Stimulated activated CD8-positive, alpha-beta memory T cell treated with anti-CD3 and anti-CD28 coated beads, Interleukin-2, amount 100 ng/mL, for 48 hours (primary cell): Measurements from ENCODE around the gene LSG1.
"Not testable (repeated sequence)": the region's sequence is repeated elsewhere in the genome, so short reads cannot be mapped to it uniquely, and the experiment has no call there.

ENCODE experiments used
- DNase-seq, 2 donors: peaks; one replicate each; pipeline ENCODE4 v3.0.0-alpha.2; 2020; ENCODE audit warnings: low read depth in 2 of 2

LSG1 gene

GRCh38 chr3:194658477-194659242 lies 13.3 kb downstream of the LSG1 start:
- DNase-seq, result no peak

DNA sequence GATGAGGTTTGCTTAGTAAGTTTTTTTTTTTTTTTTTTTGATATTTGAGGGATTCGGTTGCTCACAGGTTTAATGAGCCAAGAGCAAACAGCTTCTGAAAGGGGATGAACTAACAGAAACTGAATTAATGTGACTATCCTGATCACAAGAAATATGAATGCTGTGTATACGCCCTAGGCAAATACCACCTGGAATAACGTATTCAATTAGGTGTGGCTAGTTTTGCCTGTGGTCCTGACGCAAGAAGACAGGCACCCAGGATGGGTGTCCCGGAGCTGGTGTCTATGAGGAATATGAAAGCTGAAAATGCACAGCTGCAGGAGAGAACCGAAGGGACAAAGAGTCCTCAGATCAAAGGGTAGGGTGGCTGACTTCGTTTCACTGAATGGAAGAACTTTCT lies 14.6 kb downstream of the LSG1 start:
- no peak for DNase-seq

DNA sequence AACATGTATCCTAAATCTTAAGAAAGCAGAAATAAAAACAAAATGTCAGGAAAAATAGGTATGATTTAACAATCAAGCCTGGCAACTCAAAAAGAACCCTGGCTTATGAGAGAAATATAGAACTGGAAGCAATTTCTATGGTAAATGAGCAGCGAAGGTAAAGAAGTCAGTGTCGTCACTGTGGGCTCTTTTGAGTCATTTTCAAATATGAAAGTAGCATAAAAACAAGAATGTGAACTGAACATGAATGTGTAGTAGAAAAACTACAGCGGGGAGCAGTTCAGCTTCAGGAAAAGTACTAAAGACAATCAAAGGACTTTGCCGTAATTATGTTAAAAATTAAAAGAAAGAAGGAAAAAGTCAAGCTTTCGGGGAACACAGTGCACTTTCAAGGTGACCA lies 17.5 kb downstream of the LSG1 start:
- no peak for DNase-seq

- DNase-seq, result no peak
Observed at GRCh38 chr3:194647747-194648146, 24.2 kb downstream of the LSG1 start.

DNA sequence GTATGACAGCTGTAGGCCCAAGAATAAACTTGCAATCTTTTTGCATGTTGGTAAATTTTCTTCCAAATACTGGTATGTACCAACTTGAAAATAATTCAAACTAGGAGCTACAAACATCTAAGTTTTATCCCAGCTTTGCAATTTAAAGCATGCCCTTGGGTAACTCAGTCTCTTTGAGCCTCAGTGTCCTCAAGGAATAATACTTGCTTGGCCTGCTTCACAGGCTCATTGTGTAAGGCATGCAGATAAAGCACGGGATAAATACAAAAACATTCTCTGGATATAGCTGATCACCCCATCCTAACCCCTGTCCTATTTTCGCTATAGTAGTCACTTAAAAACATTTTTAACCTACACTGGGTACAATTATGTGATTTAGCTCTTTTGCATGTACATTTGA lies 29.2 kb downstream of the LSG1 start:
- DNase-seq, result no peak

DNA sequence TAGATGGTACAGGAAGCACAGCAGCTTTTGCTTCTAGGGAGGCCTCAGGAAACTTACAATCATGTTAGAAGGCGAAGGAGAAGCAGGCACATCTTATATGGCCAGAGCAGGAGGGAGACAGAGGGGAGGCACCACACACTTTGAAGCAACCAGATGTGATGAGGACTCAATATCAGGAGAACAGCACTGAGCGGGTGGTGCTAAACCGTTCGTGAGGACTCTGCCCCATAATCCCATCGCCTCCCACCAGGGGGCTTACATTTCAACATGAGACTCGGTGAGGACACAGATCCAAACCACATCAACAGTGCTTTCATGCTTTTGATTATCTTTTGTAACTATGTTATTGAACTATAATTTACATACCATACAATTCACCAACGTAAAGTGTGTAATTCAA lies 31.2 kb downstream of the LSG1 start:
- peak in 1 of 2 donors; percentile 19 for DNase-seq

DNA sequence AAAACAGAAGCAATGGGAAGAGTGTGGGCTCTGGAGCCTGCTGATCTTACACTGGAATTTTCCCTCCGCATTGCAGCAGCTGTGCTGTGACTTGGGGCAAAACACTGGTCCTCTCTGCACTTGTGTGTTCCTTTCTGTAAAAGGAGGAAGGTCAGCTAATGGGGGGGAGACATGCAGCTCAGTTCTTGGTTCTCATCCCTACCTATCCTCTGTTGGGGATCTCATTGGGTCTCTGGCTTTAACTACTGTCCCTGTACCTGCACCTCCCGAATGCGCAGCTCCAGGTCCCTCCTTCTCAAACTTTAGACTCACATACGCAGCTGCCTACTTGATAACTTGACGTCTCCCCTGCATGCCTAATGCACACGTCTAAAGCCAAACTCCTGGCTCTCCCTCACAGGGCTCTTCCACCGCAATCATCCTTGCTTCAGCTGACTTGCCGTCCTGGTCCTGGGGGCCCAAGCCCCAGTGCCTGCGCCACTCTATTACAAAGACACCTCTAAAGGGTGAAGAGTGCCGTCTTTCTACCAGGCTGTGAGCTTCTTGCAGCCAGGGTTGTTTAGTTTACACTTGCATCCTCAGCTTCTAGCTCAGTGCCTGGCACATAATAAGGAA lies 32.9 kb downstream of the LSG1 start:
- no peak for DNase-seq

DNA sequence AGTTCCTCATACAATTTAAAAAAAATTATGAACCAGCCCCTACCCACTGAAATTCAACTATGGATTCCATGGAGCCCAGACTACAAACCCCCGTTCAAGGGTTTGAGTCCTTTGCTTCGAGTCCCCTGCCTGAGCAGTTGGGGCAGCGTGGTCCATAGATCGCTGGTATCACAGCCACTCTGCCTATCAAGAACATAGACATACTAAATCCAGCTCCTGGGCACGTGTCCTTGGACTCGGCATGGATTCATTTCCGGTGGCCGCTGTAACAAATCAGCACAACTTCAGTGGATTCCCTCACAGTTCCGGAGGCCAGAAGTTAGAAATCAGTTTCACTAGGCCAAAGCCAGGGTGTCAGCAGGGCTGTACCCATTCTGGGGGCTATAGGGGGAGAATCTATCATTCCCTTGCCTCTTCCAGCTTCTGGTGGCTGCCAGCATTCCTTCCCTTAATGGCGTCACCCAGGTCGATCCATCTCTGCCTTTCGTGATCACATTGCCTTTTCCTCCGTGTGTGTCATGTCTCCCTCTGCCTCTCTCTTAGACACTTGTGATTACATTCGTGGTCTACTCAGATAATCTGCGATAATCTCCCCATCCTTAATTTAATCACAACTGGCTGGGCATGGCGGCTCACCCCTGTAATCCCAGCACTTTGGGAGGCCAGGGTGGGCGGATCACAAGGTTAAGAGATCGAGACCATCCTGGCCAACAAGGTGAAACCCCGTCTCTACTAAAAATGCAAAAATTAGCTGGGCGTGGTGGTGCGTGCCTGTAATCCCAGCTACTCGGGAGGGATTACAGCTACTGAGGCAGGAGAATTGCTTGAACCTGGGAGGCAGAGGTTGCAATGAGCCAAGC lies 34.2 kb downstream of the LSG1 start:
- DNase-seq, result no peak

GRCh38 chr3:194637066-194637465 lies 34.9 kb downstream of the LSG1 start:
- DNase-seq, result no peak

- DNase-seq, result peak; percentile 55 to 58
Observed at GRCh38 chr3:194633349-194634004, 38.5 kb downstream of the LSG1 start, which contains the start of gene TMEM44. TMEM44 (minus strand) TSS chr3:194633419; CDS start chr3:194633215, 204 bp downstream.

DNA sequence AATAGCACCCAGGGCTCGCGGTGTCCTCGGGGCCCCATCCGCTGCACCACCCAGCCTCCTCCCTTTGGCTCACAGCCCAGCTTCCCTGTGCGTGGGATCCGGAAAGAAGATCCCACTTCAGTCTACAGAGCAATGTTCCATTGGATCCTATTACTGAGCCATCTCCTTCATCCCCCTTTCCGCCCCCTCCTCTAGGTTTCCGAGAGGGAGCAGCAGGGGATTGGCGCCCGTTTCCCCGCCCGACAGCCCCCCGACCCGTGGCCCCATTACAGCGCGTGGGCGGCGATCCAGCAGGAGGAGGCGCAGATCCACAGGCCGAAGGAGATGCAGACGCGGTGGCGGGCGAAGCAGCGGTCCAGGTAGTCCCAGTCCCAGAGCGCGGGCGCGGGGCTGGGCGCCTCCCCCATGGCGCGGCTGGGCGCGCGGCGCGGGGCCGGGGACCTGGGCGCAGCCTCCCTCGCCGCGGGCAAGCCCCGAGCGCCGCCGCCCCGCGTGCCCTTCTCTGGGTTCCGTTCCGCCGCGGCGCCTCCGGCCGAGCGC lies 39.1 kb downstream of the LSG1 start:
- DNase-seq, result peak in 1 of 2 donors; percentile 4

- no peak for DNase-seq
Observed at GRCh38 chr3:194632226-194632808, 39.7 kb downstream of the LSG1 start.

DNA sequence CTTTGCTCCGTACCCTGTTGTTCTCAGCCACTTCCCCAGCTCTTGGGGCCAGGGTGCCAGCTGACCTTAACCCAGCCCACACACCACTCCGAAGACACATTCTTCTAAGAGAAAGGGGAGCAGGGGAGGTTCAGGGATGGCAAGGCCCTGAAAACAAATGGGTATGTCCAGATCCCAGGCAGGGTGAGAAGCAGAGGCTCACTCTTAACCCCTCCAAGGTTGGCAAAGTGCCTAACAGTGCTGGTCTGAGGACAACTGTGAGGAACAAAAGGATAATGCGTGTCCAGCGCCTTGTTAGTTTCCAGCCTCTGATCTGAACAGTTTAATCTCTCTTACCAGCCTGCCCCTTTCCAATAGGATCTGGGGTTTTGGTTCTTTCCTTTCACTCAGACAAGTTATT lies 40.3 kb downstream of the LSG1 start:
- no peak for DNase-seq

GRCh38 chr3:194630681-194631080 lies 41.3 kb downstream of the LSG1 start:
- DNase-seq, result not testable (repeated sequence)

GRCh38 chr3:194624956-194625355 lies 47.0 kb downstream of the LSG1 start:
- DNase-seq, result no peak

- no peak for DNase-seq
Observed at GRCh38 chr3:194623449-194624290, 48.3 kb downstream of the LSG1 start.

- no peak for DNase-seq
Observed at GRCh38 chr3:194622621-194623340, 49.2 kb downstream of the LSG1 start.

DNA sequence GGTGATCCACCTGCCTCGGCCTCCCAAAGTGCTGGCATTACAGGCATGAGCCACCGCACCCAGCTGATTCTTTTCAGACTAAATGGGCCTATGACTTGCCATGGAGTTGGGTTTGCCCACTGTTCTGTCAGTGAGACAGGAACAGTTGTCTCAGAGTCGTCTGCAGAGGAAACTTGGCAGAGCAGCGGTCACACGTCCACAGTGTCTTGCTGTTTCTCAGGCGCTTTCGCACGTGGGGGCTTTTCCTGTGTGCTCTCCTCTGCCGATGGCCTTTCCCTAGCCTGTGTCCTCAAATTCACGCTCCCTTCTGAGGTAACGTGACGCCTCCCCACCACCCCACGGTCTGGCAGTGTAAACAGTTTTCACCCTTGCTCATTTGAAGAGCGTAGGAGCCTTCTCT lies 50.0 kb downstream of the LSG1 start:
- no peak for DNase-seq

- DNase-seq, result no peak
Observed at GRCh38 chr3:194620196-194620595, 51.8 kb downstream of the LSG1 start.

DNA sequence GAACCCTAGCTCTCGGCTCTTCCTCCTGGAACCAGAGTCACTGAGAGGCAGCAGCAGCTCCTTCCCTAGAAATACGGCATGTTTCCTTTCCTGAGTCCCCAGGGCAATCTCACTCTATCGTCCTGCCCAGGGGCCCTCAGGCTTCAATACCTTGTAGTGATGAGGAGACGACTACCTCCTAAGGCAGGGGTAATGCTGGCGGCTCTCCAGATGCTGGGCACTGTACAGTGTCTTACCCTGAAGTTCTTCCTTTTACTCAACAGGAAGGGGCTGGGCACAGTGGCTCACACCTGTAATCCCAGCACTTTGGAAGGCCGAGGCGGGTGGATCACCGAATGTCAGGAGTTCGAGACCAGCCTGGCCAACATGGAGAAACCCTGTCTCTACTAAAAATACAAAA lies 52.2 kb downstream of the LSG1 start:
- DNase-seq, result no peak
